Mesenchymal stem cell (in vitro differentiated cells and primary cell): Measurements from ENCODE around the gene PPFIA4.

Source experiments
- DNase-seq: peaks from one replicate; pipeline ENCODE4 v3.0.0-alpha.2; 2013
- H2AFZ ChIP-seq: one replicate; pipeline ENCODE4 v1.6.1; 2013; ENCODE audit warnings: low read depth, mild to moderate bottlenecking, control low read depth, inconsistent platforms, low read length, moderate library complexity
- H2AK5ac ChIP-seq: 2 replicates; pipeline ENCODE4 v1.6.1; 2013; ENCODE audit warnings: low read length, moderate library complexity, mild to moderate bottlenecking, inconsistent platforms; ENCODE audit not compliant: severe bottlenecking
- H2BK120ac ChIP-seq: one replicate; pipeline ENCODE4 v1.6.1; 2013; ENCODE audit warnings: low read depth, mild to moderate bottlenecking, inconsistent platforms, low read length, moderate library complexity
- H2BK12ac ChIP-seq, 2 experiments: one replicate each; pipeline ENCODE4 v1.6.1; 2013; ENCODE audit warnings: inconsistent platforms in 2 of 2, low read length in 2 of 2, mild to moderate bottlenecking in 2 of 2, moderate library complexity in 2 of 2, control low read depth in 1 of 2
- H2BK15ac ChIP-seq: one replicate; pipeline ENCODE4 v1.6.1; 2013; ENCODE audit warnings: mild to moderate bottlenecking, low read depth, inconsistent platforms; ENCODE audit not compliant: poor library complexity, severe bottlenecking
- H2BK5ac ChIP-seq: 2 replicates; pipeline ENCODE4 v1.6.1; 2013; ENCODE audit warnings: low read depth, mild to moderate bottlenecking, low read length, control low read depth, inconsistent platforms; ENCODE audit not compliant: poor library complexity, severe bottlenecking
- H3K14ac ChIP-seq, 2 experiments: one replicate each; pipeline ENCODE4 v1.6.1; 2013; ENCODE audit warnings: inconsistent platforms in 2 of 2, low read length in 2 of 2, control low read depth in 1 of 2, mild to moderate bottlenecking in 1 of 2, moderate library complexity in 1 of 2
- H3K18ac ChIP-seq, 2 experiments: one replicate each; pipeline ENCODE4 v1.6.1; 2013; ENCODE audit warnings: inconsistent platforms in 2 of 2, low read length in 2 of 2, control low read depth in 1 of 2, low read depth in 1 of 2, mild to moderate bottlenecking in 1 of 2
- H3K23ac ChIP-seq, 2 experiments: one replicate each; pipeline ENCODE4 v1.6.1; 2013; ENCODE audit warnings: inconsistent platforms in 2 of 2, low read length in 2 of 2, mild to moderate bottlenecking in 2 of 2, moderate library complexity in 2 of 2, control low read depth in 1 of 2
- H3K27ac ChIP-seq: 2 replicates; pipeline ENCODE4 v1.5.1; 2013; ENCODE audit warnings: mild to moderate bottlenecking, moderate library complexity, low read length, control low read depth, inconsistent platforms; ENCODE audit not compliant: poor library complexity, severe bottlenecking
- H3K27me3 ChIP-seq, 2 experiments: 2 replicates each; pipeline versions ENCODE4 v1.6.1 to v1.7.0; 2013; ENCODE audit warnings: low read length in 2 of 2, mild to moderate bottlenecking in 2 of 2, moderate library complexity in 2 of 2, control low read depth in 1 of 2, inconsistent platforms in 1 of 2; ENCODE audit not compliant: control insufficient read depth in 1 of 2, insufficient read depth in 1 of 2
- H3K36me3 ChIP-seq, 2 experiments: 2 replicates each; pipeline versions ENCODE4 v1.6.1 to v1.7.0; 2013; ENCODE audit warnings: low read length in 2 of 2, control low read depth in 1 of 2, inconsistent platforms in 1 of 2, low read depth in 1 of 2, mild to moderate bottlenecking in 1 of 2; ENCODE audit not compliant: insufficient read depth in 2 of 2, control insufficient read depth in 1 of 2
- H3K4ac ChIP-seq, 2 experiments: one replicate each; pipeline ENCODE4 v1.6.1; 2013; ENCODE audit warnings: inconsistent platforms in 2 of 2, low read length in 2 of 2, mild to moderate bottlenecking in 2 of 2, moderate library complexity in 2 of 2, control low read depth in 1 of 2, low read depth in 1 of 2
- H3K4me1 ChIP-seq: 2 replicates; pipeline ENCODE4 v1.6.1; 2013; ENCODE audit warnings: low read depth, low read length, control low read depth; ENCODE audit not compliant: control insufficient read depth, insufficient read depth
- H3K4me2 ChIP-seq: 2 replicates; pipeline ENCODE4 v1.6.1; 2013; ENCODE audit warnings: low read length, mild to moderate bottlenecking, inconsistent platforms; ENCODE audit not compliant: poor library complexity, severe bottlenecking
- H3K4me3 ChIP-seq, 2 experiments: 2 replicates each; pipeline versions ENCODE4 v1.5.1 to v1.7.0; 2013; ENCODE audit warnings: low read length in 2 of 2, mild to moderate bottlenecking in 2 of 2, control low read depth in 1 of 2, low read depth in 1 of 2; ENCODE audit not compliant: insufficient read depth in 1 of 2
- H3K79me1 ChIP-seq: replicated peaks from 2 replicates; pipeline ENCODE4 v1.6.1; 2013; ENCODE audit warnings: mild to moderate bottlenecking, control low read depth, low read length, inconsistent platforms; ENCODE audit not compliant: poor library complexity, severe bottlenecking
- H3K9ac ChIP-seq: 2 replicates; pipeline ENCODE4 v1.7.0; 2013; ENCODE audit warnings: mild to moderate bottlenecking, low read length, moderate library complexity
- H3K9me3 ChIP-seq: 2 replicates; pipeline ENCODE4 v1.7.0; 2013; ENCODE audit warnings: mild to moderate bottlenecking, low read length; ENCODE audit not compliant: control insufficient read depth
- H4K8ac ChIP-seq: one replicate; pipeline ENCODE4 v1.6.1; 2013; ENCODE audit warnings: inconsistent platforms, mild to moderate bottlenecking, low read length, moderate library complexity
- H4K91ac ChIP-seq: one replicate; pipeline ENCODE4 v1.6.1; 2013; ENCODE audit warnings: mild to moderate bottlenecking, low read length, inconsistent platforms
- WGBS: methylation state at CpG from one replicate; pipeline ENCODE4 v1.1.7; 2013; ENCODE audit warnings: mixed read lengths; 5-methylcytosine and 5-hydroxymethylcytosine counted together

PPFIA4 gene

GRCh38 chr1:203066965-203067364 is 40.7 kb downstream of the PPFIA4 start:
- Histone ChIP-seq H3K27ac (no peak overlapping the region), H3K14ac (no peak overlapping the region), H3K23ac (no peak overlapping the region), H3K27me3 (peaks cover 3 to 36% of the 10 kb centered on the region in 2 experiments), H3K36me3 (peaks cover 0 to 57% of the 10 kb centered on the region in 2 experiments), H3K4me3 (no peak overlapping the region), H3K79me1 (no peaks in the 10 kb centered on the region), H4K91ac (no peak overlapping the region), H2AK5ac (no peak overlapping the region), H3K4ac (no peak overlapping the region), H3K18ac (no peak overlapping the region), H4K8ac (no peak overlapping the region), H2BK15ac (no peak overlapping the region), H2AFZ (no peak overlapping the region), H3K4me2 (no peak overlapping the region), H2BK12ac (no peak overlapping the region), H2BK120ac (no peak overlapping the region), H2BK5ac (no peak overlapping the region), H3K4me1 (peaks cover 4% of the 10 kb centered on the region), H3K9me3 (no peaks in the 10 kb centered on the region), H3K9ac (no peak overlapping the region)
- DNase-seq, result no peak
- 90% methylated on average over 2 of the region's 3 CpGs for WGBS

GRCh38 chr1:203069030-203069747 is 42.9 kb downstream of the PPFIA4 start:
- DNase-seq, result no peak
- Histone ChIP-seq H3K4me2 (no peak overlapping the region), H2AK5ac (no peak overlapping the region), H3K79me1 (no peaks in the 10 kb centered on the region), H3K4me1 (no peaks in the 10 kb centered on the region), H3K4me3 (no peak overlapping the region), H3K14ac (no peak overlapping the region), H2BK12ac (no peak overlapping the region), H3K4ac (no peak overlapping the region), H3K18ac (no peak overlapping the region), H4K91ac (no peak overlapping the region), H2BK120ac (no peak overlapping the region), H3K36me3 (peaks cover 0 to 52% of the 10 kb centered on the region in 2 experiments), H3K23ac (no peak overlapping the region), H3K9me3 (no peaks in the 10 kb centered on the region), H2BK5ac (no peak overlapping the region), H3K27me3 (peaks cover 23 to 50% of the 10 kb centered on the region in 2 experiments), H4K8ac (no peak overlapping the region), H2BK15ac (no peak overlapping the region), H2AFZ (no peak overlapping the region), H3K9ac (no peak overlapping the region), H3K27ac (no peak overlapping the region)
- 51% methylated on average over 2 of the region's 4 CpGs for WGBS

- H2BK15ac ChIP-seq, result no peak overlapping the region
- H4K8ac ChIP-seq, result no peak overlapping the region
- no peak overlapping the region for H3K14ac ChIP-seq
- H2BK120ac ChIP-seq, result no peak overlapping the region
- no peaks in the 10 kb centered on the region for H3K9me3 ChIP-seq
- no peak overlapping the region for H4K91ac ChIP-seq
- H2AK5ac ChIP-seq, result no peak overlapping the region
- H2BK5ac ChIP-seq, result no peak overlapping the region
- no peak overlapping the region for H3K4me3 ChIP-seq
- peaks cover 48 to 58% of the 10 kb centered on the region in 2 experiments for H3K27me3 ChIP-seq
- no peaks in the 10 kb centered on the region for H3K79me1 ChIP-seq
- H2BK12ac ChIP-seq, result no peak overlapping the region
- H2AFZ ChIP-seq, result no peak overlapping the region
- H3K36me3 ChIP-seq, result peaks cover 0 to 36% of the 10 kb centered on the region in 2 experiments
- DNase-seq, result no peak
- peaks cover 8% of the 10 kb centered on the region for H3K4me1 ChIP-seq
- no peak overlapping the region for H3K23ac ChIP-seq
- H3K18ac ChIP-seq, result no peak overlapping the region
- no peak overlapping the region for H3K27ac ChIP-seq
- no peak overlapping the region for H3K4me2 ChIP-seq
- H3K9ac ChIP-seq, result no peak overlapping the region
- 82% methylated on average over 7 of the region's 7 CpGs for WGBS
- H3K4ac ChIP-seq, result no peak overlapping the region
Measured at GRCh38 chr1:203072002-203072602, 45.8 kb downstream of the PPFIA4 start.

- H3K36me3 ChIP-seq, result peaks cover 0 to 34% of the 10 kb centered on the region in 2 experiments
- 88% methylated on average over 3 of the region's 3 CpGs for WGBS
- no peaks in the 10 kb centered on the region for H3K9me3 ChIP-seq
- H3K27me3 ChIP-seq, result peaks cover 52 to 59% of the 10 kb centered on the region in 2 experiments
- no peak overlapping the region for H2AFZ ChIP-seq
- no peak overlapping the region for H3K18ac ChIP-seq
- no peak overlapping the region for H3K14ac ChIP-seq
- no peak overlapping the region for H2BK5ac ChIP-seq
- H3K23ac ChIP-seq, result no peak overlapping the region
- H3K4me2 ChIP-seq, result no peak overlapping the region
- no peak overlapping the region for H4K91ac ChIP-seq
- no peak overlapping the region for H3K9ac ChIP-seq
- no peak overlapping the region for H2BK120ac ChIP-seq
- H2AK5ac ChIP-seq, result no peak overlapping the region
- DNase-seq, result no peak
- no peak overlapping the region for H2BK12ac ChIP-seq
- H3K4me3 ChIP-seq, result no peak overlapping the region
- H2BK15ac ChIP-seq, result no peak overlapping the region
- no peak overlapping the region for H4K8ac ChIP-seq
- no peaks in the 10 kb centered on the region for H3K79me1 ChIP-seq
- no peak overlapping the region for H3K27ac ChIP-seq
- H3K4ac ChIP-seq, result no peak overlapping the region
- peaks cover 8% of the 10 kb centered on the region for H3K4me1 ChIP-seq
Measured at GRCh38 chr1:203072911-203073310, 46.6 kb downstream of the PPFIA4 start.
